ENCODE measurements around the gene BRINP3.
A peak's percentile ranks its signal among the peaks of the same experiment; 100 is the strongest.

The BRINP3 gene

GRCh38 chr1:190312763-190313162 lies 164.9 kb downstream of the BRINP3 start:
- DNase-seq: no peak

- DNase-seq: no peak
Observed at GRCh38 chr1:190303501-190303900, 174.2 kb downstream of the BRINP3 start.

- no peak for DNase-seq
Observed at GRCh38 chr1:190296453-190296852, 181.2 kb downstream of the BRINP3 start.

- DNase-seq: no peak
Observed at GRCh38 chr1:190289897-190290296, 187.8 kb downstream of the BRINP3 start.

GRCh38 chr1:190286111-190286510 lies 191.6 kb downstream of the BRINP3 start:
- DNase-seq: no peak

- no peak for DNase-seq
Observed at GRCh38 chr1:190277107-190277506, 200.6 kb downstream of the BRINP3 start.

DNA sequence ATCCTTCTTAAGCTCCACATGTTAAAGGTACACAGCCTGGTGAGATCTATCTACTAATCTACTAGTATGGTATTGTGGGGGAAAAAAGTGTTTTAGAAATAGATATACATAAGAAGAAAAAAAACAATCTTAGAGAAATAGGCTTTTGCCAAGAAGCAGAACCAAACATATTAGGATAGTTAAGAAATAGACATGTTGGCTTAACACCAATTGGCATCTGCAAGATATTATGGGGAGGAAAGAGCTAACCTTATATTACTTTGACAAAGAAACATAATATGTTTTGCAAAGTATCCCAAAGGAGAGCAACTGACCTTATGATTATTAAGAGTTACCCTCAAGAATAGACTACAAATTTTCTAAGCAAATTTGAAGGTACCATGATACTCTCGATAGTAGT lies 202.9 kb downstream of the BRINP3 start:
- DNase-seq: no peak

GRCh38 chr1:190273161-190273560 lies 204.5 kb downstream of the BRINP3 start:
- DNase-seq: no peak

- DNase-seq: no peak
Observed at GRCh38 chr1:190262538-190262937, 215.1 kb downstream of the BRINP3 start.

DNA sequence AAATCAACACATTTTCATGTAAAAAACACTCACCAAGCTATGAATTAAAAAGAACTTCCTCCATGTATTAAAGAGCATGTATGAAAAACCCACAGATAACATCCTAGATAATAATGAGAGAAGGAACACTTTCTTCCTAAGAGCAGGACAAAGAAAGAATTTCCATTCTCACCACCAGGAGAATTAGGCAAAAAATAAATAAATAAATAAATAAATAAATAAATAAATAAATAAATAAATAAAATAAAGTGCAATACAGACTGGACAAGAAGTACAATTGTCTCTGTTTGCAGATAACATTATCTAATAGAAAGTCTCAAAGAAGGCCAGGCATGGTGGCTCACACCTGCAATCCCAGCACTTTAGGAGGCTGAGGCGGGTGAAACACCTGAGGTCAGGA lies 218.2 kb downstream of the BRINP3 start:
- DNase-seq: no peak

DNA sequence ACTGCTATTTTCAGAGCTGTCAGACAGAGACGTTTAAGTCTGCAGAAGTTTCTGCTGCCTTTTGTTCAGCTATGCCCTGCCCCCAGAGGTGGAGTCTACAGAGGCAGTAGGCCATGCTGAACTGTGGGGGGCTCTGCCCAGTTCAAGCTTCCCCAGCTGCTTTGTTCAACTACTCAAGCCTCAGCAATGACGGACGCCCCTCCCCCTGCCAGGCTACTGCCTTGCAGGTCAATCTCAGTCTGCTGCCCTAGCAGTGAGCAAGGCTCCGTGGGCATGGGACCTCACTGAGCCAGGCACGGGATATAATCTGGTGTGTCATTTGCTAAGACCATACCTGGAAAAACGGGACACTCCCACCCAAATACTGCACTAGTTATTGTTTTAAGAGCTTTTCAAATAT lies 219.7 kb downstream of the BRINP3 start:
- DNase-seq: no peak

DNA sequence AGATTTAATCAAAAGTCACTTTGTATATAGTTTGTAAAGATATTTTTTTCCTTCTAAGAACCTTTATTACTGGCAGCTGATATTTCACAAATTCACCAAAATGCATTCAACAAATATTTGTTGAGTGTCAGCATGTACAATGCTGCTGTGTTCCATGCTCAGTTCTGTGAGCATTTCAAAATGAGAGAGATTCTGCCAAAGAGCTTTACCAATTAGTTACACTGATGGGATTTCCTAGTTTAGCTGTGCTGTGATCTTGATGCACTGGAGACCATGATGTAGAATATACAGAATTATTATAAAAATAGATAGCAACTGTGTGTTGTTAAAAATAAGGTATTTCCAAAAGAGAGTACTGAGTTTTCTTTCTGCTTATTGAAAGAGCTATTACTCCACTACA lies 225.6 kb downstream of the BRINP3 start:
- DNase-seq: no peak

- DNase-seq: no peak
Observed at GRCh38 chr1:190250368-190250767, 227.3 kb downstream of the BRINP3 start.

DNA sequence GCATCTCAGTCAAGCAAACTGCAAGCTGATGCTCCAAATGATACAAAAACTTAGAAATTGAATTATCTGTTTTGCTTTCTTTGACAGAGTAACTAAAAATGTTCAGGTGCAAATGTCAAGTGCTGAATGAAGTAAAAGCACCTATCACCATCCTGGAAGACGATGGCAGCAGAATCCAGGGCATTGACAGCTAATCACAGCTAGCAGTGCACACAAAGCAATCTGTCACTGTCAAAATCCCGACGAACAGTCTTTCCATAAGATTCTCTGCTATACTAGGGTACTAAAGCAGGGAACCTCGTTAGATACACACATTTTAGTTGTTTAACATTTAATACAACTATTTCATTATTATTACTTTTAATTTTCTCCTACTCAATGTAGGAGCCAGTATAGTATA lies 233.3 kb downstream of the BRINP3 start:
- no peak for DNase-seq

DNA sequence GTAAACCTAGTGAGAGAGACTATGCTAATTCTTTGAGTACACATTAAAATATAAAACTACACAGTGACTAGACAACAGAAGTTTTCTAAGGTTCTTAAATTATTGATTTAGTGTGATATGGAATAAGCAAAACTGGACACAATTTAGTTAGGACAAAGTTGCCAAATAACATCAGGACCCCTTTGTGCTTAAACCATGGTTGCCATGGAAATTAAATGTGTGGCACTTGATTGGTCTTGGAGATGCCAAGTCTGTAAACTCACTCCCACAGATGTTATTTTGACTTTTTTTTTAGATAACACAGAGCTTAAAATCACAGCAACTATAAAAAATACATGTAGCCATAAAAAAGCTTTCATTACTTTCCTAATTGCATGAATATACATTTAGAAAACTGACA lies 234.6 kb downstream of the BRINP3 start:
- DNase-seq: no peak

- DNase-seq: no peak
Observed at GRCh38 chr1:190226006-190226405, 251.7 kb downstream of the BRINP3 start.

DNA sequence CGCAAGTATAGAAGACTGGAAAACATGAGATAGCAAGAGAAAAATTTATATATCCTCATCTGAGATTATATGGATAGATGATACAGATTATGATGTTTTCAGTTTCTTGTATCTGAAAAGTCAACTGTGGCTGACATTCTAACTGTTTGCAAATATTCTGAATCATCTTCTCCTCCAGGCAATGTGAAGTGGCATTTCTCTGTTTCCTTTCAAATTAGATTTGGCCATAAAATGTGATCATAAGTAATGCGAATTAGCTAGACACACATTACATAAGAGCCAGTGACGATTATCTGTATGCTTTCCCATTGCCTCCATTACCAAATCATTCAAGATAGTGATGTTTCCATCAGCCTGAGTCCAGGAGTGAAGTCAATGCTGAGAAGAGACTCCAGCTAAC lies 265.2 kb downstream of the BRINP3 start:
- DNase-seq: no peak

DNA sequence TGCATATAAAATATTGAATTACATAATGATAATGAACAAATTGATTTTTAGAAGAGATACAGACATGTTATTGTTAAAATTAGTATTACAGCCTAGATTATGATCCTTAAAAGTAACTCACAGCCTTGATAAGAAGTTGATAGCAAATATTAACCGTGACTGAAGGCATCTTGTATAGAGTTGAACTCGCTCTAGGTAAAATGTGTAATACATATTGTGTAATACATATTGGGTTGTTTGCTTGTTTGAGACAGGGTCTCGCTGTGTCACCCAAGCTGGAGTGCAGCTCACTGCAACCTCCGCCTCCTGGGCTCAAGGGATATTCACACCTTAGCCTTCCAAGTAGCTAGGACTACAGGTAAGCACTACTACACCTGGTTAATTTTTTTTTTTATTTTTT lies 269.9 kb downstream of the BRINP3 start:
- DNase-seq: no peak

- no peak for DNase-seq
Observed at GRCh38 chr1:190205713-190206112, 272.0 kb downstream of the BRINP3 start.

- peak; percentile 62 for DNase-seq
Observed at GRCh38 chr1:190196020-190196419, 281.6 kb downstream of the BRINP3 start.

DNA sequence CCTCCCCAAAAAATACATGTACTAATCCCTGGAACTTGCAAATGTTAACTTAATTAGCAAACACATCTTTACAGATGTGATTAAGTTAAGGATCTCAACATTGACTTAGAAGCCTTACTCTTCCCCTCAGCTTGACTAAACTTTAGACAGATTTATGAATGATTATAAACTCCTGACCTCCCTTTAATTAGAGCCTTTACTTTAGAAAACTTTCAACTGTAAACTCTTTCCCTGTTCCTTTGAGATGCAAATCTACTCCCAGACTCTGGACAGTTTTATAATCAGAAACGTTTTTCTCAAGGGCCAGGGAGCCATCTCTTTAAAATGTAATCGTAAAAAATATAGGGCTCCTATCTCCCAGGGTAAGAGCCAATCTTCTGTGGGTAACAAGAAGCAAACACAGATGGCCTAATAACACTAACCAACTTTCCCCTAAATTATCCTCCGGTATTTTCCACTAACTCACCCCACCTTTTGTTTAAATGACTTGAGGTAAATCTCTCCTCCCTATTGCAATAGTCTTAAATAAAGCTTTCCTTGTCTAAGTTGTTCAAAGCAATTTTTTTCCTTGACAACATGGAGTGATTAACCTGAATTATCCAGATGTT lies 284.1 kb downstream of the BRINP3 start:
- no peak for DNase-seq

DNA sequence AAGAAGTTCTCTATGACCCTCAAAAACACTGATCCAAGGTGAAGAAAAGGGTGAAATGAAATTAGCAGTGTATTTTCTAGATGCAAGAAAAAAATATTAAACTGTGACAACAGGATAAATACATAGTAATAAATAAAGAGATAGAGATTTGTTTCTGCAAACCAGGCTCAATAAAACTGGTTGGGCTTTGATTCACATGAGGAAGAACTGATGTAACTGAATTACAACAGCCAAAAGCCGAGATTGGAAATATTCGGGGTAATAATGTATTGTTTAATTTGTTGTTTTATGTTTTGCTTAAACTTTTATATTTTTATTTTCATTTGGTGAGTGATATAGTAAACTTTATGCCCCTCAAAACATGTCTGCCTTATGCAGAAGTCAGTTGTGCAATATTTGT lies 285.0 kb downstream of the BRINP3 start:
- DNase-seq: no peak

DNA sequence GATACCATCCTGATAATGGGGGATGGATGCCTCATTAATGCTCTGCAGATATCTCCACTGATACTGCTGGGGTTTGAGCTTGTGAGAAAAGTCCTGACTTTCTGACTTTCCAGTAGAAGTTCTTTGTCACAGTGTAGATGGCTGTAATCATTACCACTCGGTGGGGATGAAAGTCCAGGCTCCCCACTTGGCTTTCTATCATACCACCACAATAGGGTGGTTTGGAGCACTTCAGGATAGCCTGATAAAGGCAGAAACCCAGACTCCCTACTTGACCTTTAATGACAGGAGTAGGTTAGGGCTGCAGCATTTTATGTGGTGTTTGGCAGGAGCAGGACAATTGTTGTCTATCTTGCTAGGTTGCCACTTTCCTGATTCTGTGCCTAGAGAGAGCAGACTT lies 294.1 kb downstream of the BRINP3 start:
- DNase-seq: no peak

DNA sequence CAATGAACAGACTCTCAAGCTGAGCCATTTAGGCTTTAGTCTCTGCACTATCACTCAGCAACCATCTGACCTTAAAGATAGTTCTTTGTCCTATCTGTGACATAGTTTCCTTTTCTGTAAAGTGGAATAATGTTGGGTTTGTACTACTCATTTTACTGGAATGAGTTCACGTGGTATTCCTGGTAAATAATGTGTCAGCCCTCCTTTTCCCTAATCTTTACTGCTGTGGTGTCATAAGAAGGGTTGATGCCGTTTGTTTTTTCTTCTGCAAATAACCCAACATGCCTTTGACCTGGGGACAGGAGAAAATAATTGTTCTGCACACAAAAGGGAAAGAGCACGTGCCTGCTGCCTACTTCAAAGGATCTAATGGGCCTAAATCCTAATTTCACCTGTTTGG lies 297.8 kb downstream of the BRINP3 start:
- DNase-seq: no peak

DNA sequence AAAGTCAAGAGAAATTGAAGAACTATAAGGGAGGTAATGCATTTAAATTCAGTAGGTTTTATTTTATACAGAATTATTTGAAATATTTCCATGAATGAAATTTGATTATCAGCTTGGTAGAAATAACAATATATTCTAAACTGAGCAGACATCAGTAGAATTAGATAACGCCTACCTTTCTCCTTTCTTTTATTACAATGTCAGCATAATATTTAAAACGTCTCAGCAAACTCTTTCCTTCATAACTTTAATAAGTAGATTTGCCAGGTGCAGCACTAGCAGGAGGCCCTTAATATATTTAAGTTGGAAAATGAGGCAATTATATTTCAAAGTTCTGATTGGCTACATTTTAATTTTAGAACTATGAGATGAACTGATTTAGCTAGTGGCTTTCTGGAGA lies 298.8 kb downstream of the BRINP3 start:
- DNase-seq: no peak

DNA sequence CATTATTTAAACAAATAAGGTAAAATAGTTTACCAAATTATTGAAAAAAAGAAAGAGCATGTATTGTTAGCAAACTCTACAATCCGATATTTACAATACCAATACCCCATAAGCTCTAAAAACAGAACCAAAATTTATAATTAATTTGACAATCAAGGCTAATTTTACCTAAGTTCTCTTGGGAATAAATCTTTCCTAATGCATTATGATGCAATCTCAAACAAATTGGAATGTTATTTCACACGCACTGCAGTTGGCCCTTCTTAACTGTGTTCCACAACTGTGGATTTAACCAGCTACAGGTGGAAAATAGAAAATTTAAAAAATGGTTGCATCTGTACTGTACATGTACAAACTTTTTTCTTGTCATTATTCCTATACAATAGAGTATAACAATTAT lies 300.1 kb downstream of the BRINP3 start:
- DNase-seq: no peak
